CD4-positive, alpha-beta T cell treated with Interleukin-1 beta for 1 hour (primary cell): ENCODE results near the gene ZSCAN4.

Experiments
- DNase-seq, 2 donors: peaks; one replicate each; pipeline ENCODE4 v3.0.0-alpha.2; 2020 to 2022

Gene ZSCAN4, protein sequence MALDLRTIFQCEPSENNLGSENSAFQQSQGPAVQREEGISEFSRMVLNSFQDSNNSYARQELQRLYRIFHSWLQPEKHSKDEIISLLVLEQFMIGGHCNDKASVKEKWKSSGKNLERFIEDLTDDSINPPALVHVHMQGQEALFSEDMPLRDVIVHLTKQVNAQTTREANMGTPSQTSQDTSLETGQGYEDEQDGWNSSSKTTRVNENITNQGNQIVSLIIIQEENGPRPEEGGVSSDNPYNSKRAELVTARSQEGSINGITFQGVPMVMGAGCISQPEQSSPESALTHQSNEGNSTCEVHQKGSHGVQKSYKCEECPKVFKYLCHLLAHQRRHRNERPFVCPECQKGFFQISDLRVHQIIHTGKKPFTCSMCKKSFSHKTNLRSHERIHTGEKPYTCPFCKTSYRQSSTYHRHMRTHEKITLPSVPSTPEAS

DNA sequence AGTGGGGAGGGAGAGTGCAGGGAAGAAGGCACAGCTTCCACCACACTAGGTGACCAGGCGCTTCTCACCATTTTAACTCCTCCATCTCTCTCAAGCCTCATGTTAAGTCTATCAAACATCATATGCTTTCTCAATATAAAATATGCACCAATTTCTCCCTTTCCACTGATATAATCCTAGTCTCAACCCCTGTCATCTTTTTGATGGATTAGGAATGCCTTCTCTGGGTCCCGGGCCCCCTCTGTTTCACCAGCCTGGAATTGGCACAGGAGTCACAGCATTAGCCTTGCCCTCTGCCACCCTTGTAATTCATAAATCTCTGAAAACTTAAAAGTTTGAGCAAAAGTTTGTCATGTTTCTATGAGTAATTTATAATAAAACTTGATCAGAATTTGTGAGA lies at the start of gene ZSCAN4:
Gene ZSCAN4, plus strand, starts transcription at position 301 of the 400 bp plus-strand sequence. CDS start 7,211 bp downstream, outside the sequence.
- no peak for DNase-seq

DNA sequence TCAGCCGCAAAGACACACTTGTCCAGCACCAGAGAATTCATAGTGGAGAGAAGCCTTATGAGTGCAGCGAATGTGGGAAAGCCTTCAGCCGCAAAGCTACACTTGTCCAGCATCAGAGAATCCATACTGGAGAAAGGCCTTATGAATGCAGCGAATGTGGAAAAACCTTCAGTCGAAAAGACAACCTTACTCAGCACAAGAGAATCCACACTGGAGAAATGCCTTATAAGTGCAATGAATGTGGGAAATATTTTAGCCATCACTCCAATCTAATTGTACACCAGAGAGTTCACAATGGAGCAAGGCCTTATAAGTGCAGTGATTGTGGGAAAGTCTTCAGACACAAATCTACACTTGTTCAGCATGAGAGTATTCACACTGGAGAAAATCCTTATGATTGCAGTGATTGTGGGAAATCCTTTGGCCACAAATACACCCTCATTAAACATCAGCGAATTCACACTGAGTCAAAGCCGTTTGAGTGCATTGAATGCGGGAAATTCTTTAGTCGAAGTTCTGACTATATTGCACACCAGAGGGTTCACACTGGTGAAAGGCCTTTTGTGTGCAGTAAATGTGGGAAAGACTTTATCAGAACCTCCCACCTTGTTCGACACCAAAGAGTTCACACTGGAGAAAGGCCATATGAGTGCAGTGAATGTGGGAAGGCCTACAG lies 47.9 kb upstream of the ZSCAN4 start:
- DNase-seq, result no peak

- DNase-seq, result no peak
Observed at GRCh38 chr19:57623091-57623490, 45.6 kb upstream of the ZSCAN4 start.

DNA sequence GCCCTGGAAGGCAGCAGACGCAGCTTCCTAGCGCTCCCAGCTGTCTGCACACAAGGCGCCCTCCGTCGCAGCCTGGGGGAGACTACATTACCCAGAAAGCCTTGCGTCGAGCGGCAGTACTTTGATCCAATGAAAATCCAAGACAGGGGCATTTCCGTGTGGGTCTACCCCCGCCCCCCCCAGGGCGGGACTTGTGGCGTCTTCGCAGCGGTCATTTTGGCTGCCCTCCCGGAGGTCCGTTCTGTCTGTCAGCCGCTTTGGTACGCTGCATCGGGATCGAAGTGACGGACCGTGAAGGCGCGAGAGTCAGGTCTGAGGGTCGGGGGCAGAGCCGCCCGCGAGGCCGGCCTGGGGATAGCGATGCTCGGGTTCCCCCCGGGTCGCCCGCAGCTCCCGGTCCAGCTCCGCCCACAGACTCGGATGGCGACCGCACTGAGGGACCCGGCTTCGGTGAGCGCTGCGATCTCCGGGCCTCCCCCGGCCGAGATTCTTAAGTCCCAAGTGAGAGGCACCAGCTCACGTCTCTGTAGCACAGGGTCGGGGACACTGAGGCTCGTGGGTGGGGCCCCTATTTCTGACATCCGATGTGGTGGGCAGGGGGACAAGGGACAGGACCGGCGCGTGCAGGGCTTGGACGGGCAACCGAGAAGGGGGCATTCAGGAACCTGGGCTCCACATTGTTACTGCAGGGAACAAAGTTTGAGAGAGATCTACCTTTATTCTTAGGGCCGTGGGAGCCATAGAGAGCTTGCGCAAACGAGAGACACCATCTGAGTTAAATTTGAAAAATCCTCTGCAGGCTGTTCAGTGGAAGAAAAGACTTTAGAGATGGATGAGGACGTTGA lies 35.5 kb upstream of the ZSCAN4 start, which contains the start of gene ZNF211:
Gene ZNF211, plus strand, starts transcription at position 182 of the 845 bp plus-strand sequence. Its CDS starts 179 bp downstream, at position 361.
- peak; percentile 90 to 91 for DNase-seq

GRCh38 chr19:57633832-57634131 lies 35.0 kb upstream of the ZSCAN4 start:
- no peak for DNase-seq

DNA sequence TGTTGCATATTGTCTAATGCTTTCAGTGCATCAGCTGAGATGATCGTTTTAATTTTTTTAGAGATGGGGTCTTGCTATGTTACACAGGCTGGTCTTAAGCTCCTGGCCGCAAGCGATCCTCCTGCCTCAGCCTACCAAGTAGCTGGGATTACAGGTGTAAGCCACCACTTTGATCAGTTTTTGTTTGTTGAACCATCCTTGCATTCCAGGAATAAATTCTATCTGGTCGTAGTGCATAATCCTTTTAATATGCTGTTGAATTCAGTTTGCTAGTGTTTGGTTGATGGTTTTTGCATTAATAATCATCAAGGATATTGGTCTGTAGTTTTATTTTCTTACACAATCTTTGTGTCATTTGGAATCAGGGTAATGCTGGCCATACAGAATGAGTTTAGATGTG lies 31.4 kb upstream of the ZSCAN4 start:
- no peak for DNase-seq

GRCh38 chr19:57641715-57642234 lies 27.0 kb upstream of the ZSCAN4 start:
- DNase-seq, result no peak

- no peak for DNase-seq
Observed at GRCh38 chr19:57642396-57643046, 26.2 kb upstream of the ZSCAN4 start.

DNA sequence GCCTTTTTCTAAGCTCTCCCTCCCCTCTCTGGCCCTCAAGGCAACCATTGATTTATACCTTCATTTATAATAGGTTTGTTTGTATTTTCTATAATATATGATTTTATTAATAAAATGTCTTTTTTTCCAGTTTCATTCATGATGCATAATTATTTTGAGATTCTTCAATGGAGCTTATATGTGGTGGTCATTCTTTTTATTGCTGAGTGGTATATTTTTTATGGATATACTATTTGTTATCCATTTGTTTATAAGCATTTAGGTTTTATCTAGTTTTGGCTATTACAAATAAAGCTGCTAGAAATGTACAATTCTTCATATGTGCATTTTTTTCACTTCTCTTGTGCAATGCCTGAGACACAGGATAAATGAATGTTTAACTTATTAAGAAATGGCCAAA lies 25.0 kb upstream of the ZSCAN4 start:
- DNase-seq, result no peak

GRCh38 chr19:57648331-57649003 lies 20.3 kb upstream of the ZSCAN4 start:
- no peak for DNase-seq

GRCh38 chr19:57651654-57651996 lies 17.1 kb upstream of the ZSCAN4 start:
- DNase-seq, result no peak

DNA sequence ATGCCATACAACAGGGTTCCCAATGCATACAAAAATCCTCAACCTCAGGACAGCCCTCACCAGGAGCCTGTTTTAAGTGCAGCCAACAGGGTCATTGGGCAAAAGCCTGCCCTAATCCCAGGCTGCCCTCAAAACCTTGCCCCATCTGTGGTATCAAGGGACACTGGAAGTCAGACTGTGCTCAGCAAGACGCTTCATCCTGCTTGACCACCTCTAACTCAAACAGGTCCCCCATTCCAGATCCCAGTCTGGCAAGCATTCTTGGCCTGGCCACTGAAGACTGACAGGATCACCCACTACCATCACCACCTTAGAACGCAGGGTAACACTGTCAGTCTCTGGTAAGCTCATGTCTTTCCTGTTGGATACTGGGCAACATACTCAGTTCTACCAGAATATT lies 15.0 kb upstream of the ZSCAN4 start:
- no peak for DNase-seq

DNA sequence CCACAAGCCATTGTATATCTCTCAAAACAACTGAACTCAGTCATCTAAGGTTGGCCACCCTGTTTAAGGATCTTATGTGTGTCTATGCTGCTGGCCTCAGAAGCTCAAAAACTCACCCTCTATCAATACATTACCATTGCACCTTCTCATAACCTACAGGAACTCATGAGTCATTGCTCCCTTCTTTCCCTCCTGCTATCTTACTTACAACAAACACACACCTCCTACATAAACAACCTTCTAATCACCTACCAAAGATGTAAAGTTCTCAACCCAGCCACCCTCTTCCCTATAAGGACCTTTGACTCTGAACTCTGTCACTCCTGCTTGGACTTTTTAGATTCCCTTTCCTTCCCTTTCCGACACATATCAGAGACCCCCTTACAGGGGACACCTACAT lies 13.3 kb upstream of the ZSCAN4 start:
- no peak for DNase-seq

GRCh38 chr19:57656346-57656745 lies 12.4 kb upstream of the ZSCAN4 start:
- no peak for DNase-seq

GRCh38 chr19:57664269-57665127 lies 4.2 kb upstream of the ZSCAN4 start:
- DNase-seq, result no peak

GRCh38 chr19:57665261-57665806 lies 3.4 kb upstream of the ZSCAN4 start:
- DNase-seq, result no peak

DNA sequence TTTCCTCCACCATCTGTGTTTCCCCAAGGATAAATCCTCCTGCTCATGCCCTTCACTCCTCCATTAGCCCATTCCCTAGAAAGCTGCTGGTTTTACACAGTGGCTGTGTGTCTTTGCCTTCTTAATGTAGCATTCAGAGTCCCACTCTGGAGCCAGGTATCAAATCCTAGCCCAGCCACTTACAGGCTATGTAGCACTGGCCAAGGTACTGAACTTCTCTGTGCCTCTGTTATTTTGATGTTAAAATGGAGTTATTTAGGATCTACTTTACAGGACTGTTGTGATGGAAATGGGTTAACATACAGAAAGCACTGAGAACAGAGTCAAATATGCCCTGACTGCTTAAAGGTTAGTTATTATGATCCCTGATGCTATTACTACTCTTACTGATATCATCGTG lies 1.5 kb upstream of the ZSCAN4 start:
- DNase-seq, result no peak

DNA sequence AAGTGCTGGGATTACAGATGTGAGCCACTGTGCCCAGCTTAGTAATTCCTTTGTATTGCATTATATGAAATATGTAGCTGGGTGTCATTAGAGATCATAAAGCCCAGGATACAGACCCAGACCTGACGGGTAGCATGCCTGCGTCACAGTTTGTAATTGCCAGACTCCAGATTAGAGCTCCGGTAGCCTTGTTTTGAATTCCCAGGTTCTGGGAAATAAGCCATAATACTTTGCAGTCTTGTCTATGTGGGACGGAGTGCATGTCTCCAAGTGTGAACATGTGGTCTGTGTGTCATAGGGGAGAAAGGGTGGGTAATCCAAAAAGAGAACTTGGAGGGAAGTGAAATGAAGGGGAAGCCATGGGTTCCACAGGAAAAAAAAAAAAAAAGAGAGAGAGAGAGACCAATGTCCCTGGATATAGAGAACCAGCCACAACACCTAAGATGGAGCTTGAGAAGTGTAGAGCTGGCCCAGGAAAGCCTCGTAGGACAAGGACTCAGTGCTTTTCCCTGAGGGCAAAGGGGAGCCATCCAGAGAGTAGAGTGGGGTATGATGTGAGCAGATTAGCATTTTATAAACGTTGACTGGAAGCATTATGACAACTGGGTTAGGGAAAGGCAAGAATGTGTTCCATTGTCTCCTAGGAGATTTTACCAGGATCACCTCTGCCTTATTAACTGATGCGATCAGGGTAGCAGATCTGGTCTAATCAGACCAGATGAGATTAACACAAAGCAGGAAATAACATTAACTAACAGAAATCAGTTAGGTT lies 2.6 kb downstream of the ZSCAN4 start:
- no peak for DNase-seq

- DNase-seq, result no peak
Observed at GRCh38 chr19:57672466-57672865, 3.7 kb downstream of the ZSCAN4 start.

DNA sequence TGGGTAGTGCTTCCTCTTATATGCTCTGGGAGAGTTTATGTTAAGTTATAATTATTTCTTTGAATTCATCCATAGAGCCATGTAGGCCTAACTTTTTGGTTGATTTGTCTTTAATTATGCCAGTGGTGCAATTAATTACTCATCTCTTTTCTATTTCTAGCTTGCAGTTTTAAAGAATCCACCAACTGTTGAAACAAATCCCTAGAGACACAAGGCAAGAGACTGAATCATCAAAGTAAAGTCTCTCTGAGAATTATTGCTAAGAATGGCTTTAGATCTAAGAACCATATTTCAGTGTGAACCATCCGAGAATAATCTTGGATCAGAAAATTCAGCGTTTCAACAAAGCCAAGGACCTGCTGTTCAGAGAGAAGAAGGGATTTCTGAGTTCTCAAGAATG lies 7.1 kb downstream of the ZSCAN4 start:
- no peak for DNase-seq
